ENCODE data around the gene WNT4.
"Not testable (repeated sequence)": the region's sequence is repeated elsewhere in the genome, so short reads cannot be mapped to it uniquely, and the experiment has no call there.

WNT4 gene

DNA sequence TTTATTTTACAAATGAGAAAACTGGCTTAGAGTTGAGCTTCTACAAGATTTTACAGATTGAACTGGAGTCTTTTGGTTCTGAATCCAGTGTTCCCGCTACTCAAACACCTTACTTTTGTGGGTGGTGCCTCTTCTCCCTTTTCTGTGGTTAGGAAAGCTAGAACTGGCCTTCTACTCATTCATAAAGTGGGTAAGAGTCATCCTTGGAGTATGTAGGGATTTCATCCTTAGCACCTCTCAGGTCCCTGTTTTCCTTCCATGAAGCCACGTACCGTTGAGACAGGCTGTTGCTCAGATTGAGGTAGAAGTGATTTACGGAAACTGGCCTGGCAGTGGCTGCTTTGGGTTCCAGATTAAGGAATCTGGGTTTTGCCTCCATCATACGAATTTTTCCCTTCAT, 35.8 kb downstream of the WNT4 start:
- no peak for DNase-seq

DNA sequence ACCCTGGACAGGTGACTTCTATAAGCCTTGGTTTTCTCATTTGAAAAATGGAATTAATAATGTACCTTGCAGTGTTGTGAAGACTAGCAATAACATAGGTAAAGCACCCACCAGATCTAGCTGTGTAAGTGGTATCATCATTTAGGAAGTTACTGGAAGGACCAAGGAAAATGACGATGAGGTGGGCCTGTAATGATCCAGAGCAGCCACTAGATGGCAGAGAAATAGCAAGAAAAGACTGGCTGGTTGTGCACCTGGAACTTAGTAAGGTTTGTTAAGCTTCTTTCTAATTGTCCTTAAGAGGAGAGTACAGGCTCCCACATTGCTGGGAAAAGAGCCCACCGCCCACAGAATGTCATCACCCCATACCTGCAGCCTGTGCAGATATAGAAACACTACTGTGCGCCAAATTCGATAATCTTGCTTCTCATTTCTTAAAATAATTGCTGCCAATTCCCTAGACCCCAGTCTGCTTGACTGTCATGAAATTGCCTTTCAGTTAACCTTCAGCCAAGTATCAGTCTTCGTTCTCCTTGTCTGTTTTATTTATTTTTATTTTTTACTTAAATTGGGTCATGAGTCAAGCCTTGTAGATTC, 37.2 kb downstream of the WNT4 start:
- DNase-seq, result no peak

- no peak for DNase-seq
Observed at GRCh38 chr1:22104865-22105437, 37.9 kb downstream of the WNT4 start.

GRCh38 chr1:22104094-22104493, 38.8 kb downstream of the WNT4 start:
- no peak for DNase-seq

DNA sequence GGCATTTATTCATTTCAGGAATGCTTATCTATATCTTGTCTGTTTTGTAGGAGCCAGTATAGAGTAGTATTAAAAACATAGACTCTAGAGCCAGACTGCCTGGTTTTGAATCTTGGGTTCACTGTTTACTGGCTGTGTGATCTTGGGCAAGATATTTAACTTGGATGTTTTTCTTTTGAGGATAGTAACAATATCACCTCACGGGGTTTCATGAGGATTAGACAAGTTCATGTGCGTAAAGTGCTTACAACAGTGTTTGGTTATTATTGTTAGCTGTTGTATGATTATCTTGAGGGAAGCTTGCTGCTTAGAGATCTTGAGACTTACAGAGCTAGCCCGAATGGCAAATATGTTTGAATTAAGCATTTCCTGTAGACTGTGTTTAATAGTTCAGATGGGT, 40.2 kb downstream of the WNT4 start:
- no peak for DNase-seq

- no peak for DNase-seq
Observed at GRCh38 chr1:22101995-22102394, 40.9 kb downstream of the WNT4 start.

GRCh38 chr1:22101199-22101598, 41.7 kb downstream of the WNT4 start:
- DNase-seq, result no peak

DNA sequence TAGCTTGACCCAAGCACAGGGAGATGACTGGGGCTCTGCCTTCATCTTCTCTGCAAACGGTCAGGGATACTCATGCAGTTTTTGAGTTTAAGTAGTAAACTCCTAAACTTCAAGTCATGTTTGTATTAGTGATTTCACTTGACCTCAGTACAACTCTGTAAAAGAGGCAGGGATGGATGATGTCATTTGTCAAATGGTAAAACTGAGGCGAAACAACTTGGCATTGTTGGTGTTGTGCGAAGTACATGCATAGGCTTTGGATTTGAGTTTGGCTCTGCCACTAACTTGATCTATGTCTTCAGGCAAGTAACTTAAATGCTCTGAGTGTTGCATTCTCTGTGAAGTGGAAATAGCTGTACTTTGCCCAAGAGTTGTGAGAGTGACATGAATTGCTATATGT, 42.7 kb downstream of the WNT4 start:
- DNase-seq, result no peak

GRCh38 chr1:22098752-22099151, 44.1 kb downstream of the WNT4 start:
- no peak for DNase-seq

DNA sequence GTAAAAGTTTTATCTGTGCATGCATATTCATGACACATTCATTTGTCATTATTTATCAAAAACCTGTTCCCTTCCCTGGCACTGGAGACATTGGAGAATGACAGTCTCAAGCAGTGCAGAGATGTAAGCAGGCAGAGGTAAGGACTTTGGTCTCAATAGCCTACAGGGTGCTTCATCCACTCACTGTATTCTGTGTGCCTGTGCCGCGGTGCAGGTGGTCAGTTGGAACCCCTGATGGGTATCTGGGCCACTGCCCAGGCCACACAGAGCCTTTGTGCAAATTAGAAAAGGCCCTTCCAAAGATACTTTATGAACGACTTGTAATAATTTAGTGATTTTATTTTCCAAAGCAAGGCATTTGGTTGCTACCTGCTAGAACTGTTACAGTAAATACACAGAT, 46.4 kb downstream of the WNT4 start:
- DNase-seq, result no peak

DNA sequence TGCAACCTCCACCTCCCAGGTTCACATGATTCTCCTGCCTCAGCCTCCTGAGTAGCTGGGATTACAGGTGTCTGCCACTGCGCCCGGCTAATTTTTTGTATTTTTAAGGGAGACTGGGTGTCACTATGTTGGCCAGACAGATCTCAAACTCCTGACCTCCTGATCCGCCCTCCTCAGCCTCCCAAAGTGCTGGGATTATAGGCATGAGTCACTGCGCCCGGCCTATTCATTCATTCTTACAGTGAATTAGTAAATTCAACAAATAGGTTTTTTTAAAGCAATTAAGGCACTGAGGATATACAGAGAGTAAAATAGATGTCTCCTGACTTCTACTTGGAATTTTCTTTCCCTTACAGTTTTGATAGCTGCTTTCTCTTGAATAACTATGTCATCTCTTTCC, 46.9 kb downstream of the WNT4 start:
- no peak for DNase-seq

- DNase-seq, result no peak
Observed at GRCh38 chr1:22093513-22093912, 49.4 kb downstream of the WNT4 start.

DNA sequence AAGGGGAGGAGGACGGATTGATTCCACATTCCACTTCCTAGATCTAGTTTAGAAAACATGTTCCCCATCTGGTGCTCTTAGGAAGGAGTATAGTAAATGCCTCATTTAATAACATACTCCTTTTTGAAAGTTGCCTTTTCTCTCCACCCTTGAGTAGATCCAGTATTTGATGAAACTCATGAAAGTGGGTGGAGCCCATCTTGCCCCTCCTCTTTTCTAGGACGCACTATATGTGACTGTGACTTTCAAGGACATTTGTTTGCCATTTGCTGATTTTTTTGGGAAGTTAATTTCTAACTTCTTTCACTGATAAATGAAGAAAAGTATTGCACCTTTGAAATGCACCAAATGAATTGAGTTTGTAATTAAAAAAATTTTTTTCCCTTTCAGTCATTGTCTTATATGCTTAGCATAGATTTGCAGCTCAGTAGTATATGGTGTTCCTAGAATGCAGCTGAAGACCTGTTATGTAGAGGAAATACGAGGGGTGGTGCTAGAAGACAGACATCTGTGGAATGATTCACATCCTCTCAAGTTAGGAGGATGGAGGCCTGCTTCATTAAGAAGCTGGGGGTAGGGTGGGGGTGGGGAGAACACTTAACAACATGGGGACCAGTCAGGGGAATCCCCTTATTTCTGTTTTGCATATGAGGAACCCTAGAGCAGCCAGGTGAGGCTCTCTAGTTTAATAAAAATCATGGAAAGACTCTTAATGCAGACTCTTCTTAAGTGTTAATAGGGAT, 50.7 kb downstream of the WNT4 start:
- DNase-seq, result not testable (repeated sequence)

DNA sequence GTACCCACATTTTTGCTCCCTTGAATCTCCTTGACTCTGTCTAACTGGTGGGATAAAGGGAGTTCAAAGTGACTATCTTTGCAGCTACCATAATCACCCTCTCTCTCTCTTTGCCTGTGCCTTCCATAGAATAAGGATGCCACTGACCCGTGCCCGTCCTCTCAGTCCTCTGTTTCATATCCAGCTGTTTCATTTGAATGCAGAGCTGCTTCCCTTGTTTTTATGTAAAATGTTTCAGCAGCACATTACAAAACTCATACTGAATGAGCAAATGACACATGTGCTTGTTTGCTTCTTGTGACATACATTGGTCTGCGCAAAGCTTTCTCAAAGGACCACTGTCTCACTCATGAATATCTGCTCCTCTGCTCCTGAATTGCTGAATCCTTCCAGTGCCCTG, 52.0 kb downstream of the WNT4 start:
- DNase-seq, result no peak

DNA sequence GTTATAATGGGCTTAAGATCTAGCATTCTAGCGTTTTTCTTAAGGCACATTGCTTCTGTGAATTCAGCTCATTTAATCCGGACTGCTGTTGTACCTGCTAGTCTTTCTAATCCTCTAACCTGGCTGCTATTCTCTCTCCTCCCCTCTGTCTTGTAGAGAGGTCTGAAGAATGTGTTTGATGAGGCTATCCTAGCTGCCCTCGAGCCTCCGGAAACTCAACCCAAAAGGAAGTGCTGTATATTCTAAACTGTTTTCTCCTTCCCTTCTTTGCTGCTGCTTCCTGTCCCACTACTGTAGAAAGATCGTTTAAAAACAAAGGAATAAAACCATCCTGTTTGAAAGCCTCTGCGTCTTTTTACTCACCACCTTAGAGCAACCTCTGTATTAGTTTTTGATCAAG, 53.1 kb downstream of the WNT4 start:
- DNase-seq, result no peak

- DNase-seq, result no peak
Observed at GRCh38 chr1:22089134-22089571, 53.7 kb downstream of the WNT4 start.

DNA sequence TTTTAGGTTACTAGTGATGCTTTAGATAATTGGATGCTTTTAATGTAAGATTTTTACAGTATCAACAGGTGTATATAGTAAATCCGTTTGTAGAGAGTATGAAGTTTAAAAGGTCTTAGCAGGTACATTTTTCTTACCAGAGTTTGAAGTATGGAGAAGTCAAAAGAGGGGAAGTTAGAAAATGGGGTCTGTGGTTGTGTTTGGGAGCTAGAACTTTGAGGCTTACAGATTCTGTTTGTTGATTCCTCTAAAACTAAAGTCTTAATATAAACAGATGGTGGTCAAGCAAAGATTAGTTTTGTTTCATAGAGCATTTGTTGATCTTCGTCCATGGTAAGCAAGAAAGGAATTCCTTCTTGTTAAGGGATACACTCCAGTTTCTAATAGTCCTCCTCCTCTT, 54.6 kb downstream of the WNT4 start:
- DNase-seq, result no peak

- no peak for DNase-seq
Observed at GRCh38 chr1:22080191-22080590, 62.7 kb downstream of the WNT4 start.

DNA sequence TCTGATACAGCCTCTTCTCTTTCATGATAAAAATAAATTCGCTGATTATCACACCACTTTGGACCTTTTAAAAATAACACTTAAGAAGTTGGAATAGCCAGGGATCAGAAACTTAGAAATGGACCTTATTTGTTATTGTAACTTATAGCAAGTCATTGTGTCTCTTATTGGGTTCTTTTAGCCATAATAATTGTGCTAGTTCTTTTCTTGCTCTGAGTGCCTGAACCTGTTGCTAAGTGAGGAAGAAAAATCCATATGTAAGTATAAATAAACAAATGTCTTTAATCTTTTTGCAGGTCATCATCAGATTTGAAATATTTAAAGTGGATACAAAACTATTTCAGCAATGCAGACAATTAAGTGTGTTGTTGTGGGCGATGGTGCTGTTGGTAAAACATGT, 64.8 kb downstream of the WNT4 start:
- DNase-seq, result no peak

- DNase-seq, result no peak
Observed at GRCh38 chr1:22077728-22078127, 65.2 kb downstream of the WNT4 start.

GRCh38 chr1:22076346-22076745, 66.6 kb downstream of the WNT4 start:
- no peak for DNase-seq

DNA sequence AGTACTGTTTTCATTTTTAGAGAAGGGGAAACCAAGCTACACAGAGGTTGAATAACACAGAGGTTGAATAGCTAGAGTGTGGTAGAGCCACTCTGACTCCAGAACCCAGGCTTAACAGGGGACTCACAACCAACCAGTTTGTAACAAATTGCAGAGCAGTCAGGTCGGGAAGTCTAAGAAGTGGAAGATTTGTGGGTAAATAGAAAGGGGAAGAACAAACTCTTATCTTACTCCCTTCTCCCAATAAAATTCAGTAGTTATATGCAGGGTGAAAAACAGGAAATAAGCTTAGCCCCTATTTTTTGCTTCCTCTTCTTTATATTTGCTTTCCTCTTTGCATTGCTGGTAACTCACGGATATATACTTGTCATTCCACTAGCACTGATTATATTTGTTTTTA, 67.2 kb downstream of the WNT4 start:
- no peak for DNase-seq

GRCh38 chr1:22074803-22075202, 68.1 kb downstream of the WNT4 start:
- no peak for DNase-seq

- no peak for DNase-seq
Observed at GRCh38 chr1:22071511-22071910, 71.4 kb downstream of the WNT4 start.
